Epithelial cell of esophagus (primary cell): ENCODE measurements around the gene FALEC.

Experiments
- DNase-seq: peaks from one replicate; pipeline ENCODE4 v3.0.0; 2010; ENCODE audit warnings: low read depth
- H3K4me3 ChIP-seq: 2 replicates; pipeline ENCODE4 v1.5.1; 2011; ENCODE audit warnings: mild to moderate bottlenecking, low read length, control low read depth
- TF ChIP-seq, protein P1 (sequence below): IDR thresholded peaks from 2 replicates; pipeline ENCODE4 v1.5.1; 2011; ENCODE audit warnings: low read depth, mild to moderate bottlenecking, low read length, control low read depth, inconsistent platforms; ENCODE audit not compliant: insufficient read depth; ENCODE audit errors: missing control alignments

FALEC gene

DNA sequence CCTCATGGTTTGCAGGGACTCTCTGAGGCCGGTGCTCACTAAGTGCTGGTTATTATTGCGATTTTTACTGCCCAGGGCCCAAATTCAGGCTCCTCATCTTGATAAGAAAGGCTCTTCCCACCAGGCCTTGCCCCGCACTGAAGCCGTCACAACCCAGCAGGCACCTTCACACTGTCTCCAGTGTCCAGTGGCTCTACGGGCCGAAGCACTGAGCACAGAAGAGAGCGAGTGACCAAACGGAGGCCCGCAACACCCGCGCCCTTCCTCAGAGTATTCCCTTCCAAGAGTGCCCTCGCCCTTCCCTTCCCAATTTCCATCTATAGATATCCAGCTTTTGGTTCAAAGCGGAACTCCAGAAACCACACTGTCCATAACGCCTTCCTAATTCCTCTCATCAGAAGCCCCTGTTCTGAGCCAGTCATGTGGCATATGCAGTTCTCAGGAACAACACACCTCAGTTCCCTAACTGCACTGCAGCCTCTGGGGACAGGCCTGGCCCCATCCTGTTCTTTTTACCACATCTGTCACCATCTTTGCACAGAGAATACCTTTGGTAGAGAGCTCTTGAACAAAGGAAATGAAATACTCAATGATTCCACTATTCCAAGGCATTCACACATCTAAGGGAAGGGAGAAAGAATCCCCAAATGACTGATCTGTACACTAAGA, 15.1 kb downstream of the FALEC start:
- no peak for DNase-seq
- H3K4me3 ChIP-seq, result no peak overlapping the region
- TF ChIP-seq, protein P1, sequence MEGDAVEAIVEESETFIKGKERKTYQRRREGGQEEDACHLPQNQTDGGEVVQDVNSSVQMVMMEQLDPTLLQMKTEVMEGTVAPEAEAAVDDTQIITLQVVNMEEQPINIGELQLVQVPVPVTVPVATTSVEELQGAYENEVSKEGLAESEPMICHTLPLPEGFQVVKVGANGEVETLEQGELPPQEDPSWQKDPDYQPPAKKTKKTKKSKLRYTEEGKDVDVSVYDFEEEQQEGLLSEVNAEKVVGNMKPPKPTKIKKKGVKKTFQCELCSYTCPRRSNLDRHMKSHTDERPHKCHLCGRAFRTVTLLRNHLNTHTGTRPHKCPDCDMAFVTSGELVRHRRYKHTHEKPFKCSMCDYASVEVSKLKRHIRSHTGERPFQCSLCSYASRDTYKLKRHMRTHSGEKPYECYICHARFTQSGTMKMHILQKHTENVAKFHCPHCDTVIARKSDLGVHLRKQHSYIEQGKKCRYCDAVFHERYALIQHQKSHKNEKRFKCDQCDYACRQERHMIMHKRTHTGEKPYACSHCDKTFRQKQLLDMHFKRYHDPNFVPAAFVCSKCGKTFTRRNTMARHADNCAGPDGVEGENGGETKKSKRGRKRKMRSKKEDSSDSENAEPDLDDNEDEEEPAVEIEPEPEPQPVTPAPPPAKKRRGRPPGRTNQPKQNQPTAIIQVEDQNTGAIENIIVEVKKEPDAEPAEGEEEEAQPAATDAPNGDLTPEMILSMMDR, result no peak

DNA sequence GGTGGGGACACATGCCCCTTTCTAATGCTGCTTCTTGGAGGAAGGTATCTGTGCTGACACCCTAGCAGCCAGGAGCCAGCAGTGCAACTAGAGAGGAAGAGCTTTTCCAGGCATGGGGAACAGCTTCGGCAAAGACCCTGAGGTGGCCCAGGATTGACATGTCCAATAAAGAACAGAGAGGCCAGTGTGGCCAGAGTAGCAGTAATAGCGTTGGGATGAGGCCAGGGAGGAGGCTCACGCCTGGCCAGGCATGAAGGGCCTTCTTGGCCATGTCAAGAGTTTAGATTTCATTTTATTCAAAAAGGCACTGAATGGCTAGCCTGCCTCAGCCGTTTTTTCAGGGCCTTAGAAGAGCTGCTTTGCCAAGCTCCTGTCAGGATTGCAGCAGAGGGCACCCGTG, 17.3 kb downstream of the FALEC start:
- DNase-seq, result no peak
- no peak overlapping the region for H3K4me3 ChIP-seq
- TF ChIP-seq, protein P1, result no peak

DNA sequence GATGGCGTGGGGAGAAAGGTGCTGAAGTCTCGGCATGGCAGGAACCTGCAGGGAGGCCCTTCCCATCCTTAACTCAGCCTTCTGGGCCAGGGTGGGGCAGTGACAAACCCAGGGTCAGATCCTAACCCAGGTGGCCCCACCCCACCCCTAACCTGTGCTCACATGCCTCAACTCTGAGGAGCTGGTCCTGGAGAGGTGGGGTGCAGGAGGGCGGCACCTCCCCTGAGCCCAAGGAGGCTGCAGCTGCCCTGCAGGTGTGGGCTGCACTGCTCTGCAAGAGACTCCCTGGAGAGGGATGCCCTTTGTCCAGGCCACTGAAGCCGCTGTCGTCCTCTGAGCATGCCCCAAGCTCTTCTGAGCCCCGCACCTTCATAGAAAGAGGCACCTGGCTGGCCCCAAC, 18.4 kb downstream of the FALEC start:
- DNase-seq, result peak; percentile 51
- TF ChIP-seq, protein P1, result no peak
- no peak overlapping the region for H3K4me3 ChIP-seq

DNA sequence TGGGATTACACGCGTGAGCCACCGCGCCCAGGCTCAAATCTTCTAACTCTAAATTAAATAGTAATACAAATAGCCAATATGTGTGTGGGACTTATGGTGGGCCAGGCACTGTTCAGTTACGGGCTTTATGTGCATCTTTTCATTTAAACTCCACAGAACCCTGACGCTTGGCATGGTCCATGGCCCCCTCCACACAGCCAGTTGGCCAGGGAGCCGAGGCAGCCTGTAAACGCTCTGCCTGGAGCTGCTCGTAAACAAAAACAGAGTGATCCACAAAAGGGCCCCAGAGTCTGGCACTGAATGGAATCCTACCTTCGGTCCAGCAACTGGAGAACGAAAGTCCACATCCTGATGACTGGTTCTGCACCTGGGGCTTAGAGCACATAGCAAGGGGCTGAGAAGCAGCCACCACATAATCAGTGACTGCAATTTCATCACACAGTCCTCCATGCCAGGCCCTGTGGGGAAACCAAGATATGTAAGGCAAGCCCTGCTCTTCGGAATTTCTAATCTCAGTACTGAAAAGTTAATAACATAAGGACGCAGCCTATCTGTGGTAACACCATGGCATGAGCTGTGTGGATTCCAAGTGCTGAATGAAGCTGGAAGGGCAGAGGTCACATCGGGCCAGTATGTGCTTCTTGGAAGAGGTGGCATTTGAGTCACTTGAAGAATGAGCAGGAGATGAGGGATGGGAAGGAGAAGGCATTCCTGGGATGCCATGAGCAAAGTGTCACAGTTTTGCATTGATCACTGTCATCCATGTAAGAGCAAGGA, 20.1 kb downstream of the FALEC start:
- DNase-seq, result peak; percentile 18
- no peak overlapping the region for H3K4me3 ChIP-seq
- TF ChIP-seq, protein P1, result no peak

DNA sequence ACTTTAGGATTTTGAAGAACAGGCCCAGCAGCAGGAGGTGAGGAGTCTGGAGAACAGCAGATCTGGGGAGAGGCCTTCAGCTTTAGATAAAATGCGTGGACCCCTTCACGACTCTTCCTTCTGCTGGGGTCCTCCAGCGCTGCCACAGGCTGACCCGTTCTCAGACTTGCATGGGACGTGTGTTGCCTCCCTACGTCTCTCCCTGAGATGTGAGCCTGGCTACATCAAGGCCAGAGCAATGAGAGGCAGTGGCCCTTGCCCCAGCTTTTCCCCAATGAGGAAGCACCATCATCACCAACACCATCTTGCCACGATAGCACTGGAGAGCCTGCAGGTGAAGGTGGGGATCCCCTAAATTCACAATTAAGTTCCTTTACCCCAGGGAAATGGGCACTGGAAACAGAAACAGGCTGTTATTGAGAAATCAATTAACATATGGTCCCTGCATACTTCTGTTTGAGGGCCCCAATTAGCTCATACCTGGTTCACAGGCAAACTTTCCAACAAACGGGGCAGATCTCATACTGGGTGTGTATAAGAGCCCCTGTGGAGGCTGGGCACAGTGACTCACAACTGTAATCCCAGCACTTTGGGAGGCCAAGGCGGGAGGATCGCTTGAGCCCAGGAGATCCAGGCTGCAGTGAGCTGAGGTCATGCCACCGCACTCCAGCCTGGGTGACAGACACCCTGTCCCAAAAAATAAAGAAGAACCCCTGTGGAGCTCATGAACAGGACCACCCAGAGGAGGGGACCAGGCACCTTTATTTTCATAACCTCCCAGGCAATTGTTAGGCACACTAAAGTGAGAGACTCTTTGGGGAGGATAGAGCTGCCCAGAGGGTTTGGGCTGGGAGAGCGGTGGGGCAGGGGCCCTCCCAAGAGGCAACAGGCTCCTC, 21.5 kb downstream of the FALEC start:
- no peak overlapping the region for H3K4me3 ChIP-seq
- peak; percentile 76 for DNase-seq
- TF ChIP-seq, protein P1, result no peak

DNA sequence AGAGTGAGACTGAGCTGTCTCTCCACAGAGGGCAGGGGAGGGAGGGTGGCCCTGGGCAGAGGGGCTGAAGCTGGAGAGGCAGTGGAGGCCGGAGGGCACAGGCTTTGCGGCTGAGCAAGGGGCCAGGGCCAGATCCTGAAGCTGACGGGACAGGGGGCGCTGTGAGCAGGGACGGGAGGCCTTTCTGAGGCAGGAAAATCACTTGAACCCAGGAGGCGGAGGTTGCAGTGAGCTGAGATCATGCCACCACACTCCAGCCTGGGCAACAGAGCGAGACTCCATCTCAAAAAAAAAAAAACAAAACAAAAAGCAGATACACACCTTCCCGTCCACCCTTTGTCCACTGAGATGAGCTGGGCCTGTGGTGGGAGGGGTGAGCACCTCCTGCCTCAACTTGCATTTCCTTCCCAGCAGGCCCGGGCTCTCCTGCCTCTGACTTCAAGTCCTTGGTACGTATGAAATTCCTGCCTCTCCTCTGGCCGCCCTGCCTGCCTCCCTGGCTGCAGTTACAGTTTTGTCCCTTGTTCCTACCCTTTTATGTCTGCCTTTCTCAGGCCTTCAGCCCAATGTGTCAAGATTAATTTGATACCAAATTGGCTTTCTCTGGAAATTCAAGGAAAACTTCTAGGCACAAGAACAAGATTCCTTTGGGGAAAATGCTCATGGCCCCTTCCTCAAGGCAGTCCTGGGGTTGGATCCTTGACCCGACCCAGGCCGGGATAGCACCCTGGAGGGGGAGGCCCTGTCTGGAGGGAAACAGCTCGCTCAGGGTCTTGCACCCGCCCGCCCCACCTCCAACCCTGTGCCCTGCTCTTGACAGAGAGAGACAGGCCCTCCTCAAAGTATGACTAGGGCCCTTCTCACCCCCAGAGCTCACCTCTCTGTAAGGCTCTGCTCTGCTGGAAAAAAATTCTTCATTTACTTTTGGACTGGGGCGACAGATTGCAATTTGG, 22.5 kb downstream of the FALEC start:
- peak; percentile 93 for DNase-seq
- TF ChIP-seq, protein P1, result no peak

More for the DNA sequence above, 22.5 kb downstream of the FALEC start:
- no peak overlapping the region for H3K4me3 ChIP-seq
